ENCODE results near the gene CELA3B. TPM values are rescaled to one million over a fixed set of nuclear protein-coding genes. Genes with fewer than 3 reads are reported as not detected.
"Not testable (repeated sequence)": the region's sequence is repeated elsewhere in the genome, so short reads cannot be mapped to it uniquely, and the experiment has no call there.

The CELA3B gene
- total and polyA plus RNA-seq, 7 donors: 0.20 to 6.9 (median 6.0) TPM; not detected in 4

- H3K27ac ChIP-seq: peak overlapping the region in 2 of 4 donors; percentile 77 to 81
- WGBS, 2 donors: 86 to 88% methylated on average over 3 of the region's 3 CpGs
- peaks cover 0 to 42% (median 24%) of the 10 kb centered on the region in 4 donors for H3K4me1 ChIP-seq
- no peaks in the 10 kb centered on the region for H3K27me3 ChIP-seq
- H3K36me3 ChIP-seq: no peaks in the 10 kb centered on the region
- TF ChIP-seq POLR2AphosphoS5 (IDR thresholded peaks at IDR 0.05) (no peak), CTCF (IDR thresholded peaks at IDR 0.05) (no peak), EP300 (IDR thresholded peaks at IDR 0.05) (no peak), POLR2A (IDR thresholded peaks at IDR 0.05) (no peak)
- no peak overlapping the region for H3K4me3 ChIP-seq
- intact Hi-C loops (cut with DNase I): loop anchor here (2.0 kb wide), 1 partner anchor 22 kb away; the partner anchor contains the start of gene CDC42
- no peaks in the 10 kb centered on the region for H3K9me3 ChIP-seq
- DNase-seq: no peak
Measured at GRCh38 chr1:22030473-22030872, 53.7 kb downstream of the CELA3B start.

GRCh38 chr1:22031214-22031962 lies 54.6 kb downstream of the CELA3B start:
- H3K27ac ChIP-seq: peak overlapping the region; percentile 18 to 81 (median 68)
- no peaks in the 10 kb centered on the region for H3K27me3 ChIP-seq
- H3K36me3 ChIP-seq: no peaks in the 10 kb centered on the region
- intact Hi-C loops (cut with DNase I): loop anchor here (2.0 kb wide), 1 partner anchor 21 kb away; the partner anchor contains the start of gene CDC42
- H3K9me3 ChIP-seq: no peaks in the 10 kb centered on the region
- H3K4me1 ChIP-seq: peaks cover 0 to 39% (median 20%) of the 10 kb centered on the region in 4 donors
- 37 to 52% methylated on average over 8 of the region's 8 CpGs for WGBS, 2 donors
- TF ChIP-seq POLR2AphosphoS5 (IDR thresholded peaks at IDR 0.05): peak; percentile 89 to 97 (median 95)
- TF ChIP-seq POLR2A (IDR thresholded peaks at IDR 0.05): no peak
- TF ChIP-seq EP300 (IDR thresholded peaks at IDR 0.05): peak in 2 of 4 donors; percentile 68 to 84
- DNase-seq: peak; percentile 89
- H3K4me3 ChIP-seq: no peak overlapping the region

- 76 to 93% methylated on average over 5 of the region's 5 CpGs for WGBS, 2 donors
- H3K9me3 ChIP-seq; H3K27me3 ChIP-seq; H3K27ac ChIP-seq; intact Hi-C loops (cut with DNase I); H3K4me3 ChIP-seq; DNase-seq; H3K36me3 ChIP-seq: not testable (repeated sequence)
- H3K4me1 ChIP-seq: peaks cover 0 to 38% (median 20%) of the 10 kb centered on the region in 4 donors
Measured at GRCh38 chr1:22034834-22035233, 58.0 kb downstream of the CELA3B start.

- Histone ChIP-seq H3K9me3 (no peaks in the 10 kb centered on the region), H3K27me3 (no peaks in the 10 kb centered on the region), H3K4me1 (peaks cover 0 to 13% (median 7%) of the 10 kb centered on the region in 4 donors), H3K4me3 (no peak overlapping the region), H3K36me3 (no peaks in the 10 kb centered on the region), H3K27ac (no peak overlapping the region)
- no peak for DNase-seq
- TF ChIP-seq POLR2AphosphoS5 (IDR thresholded peaks at IDR 0.05): no peak
- intact Hi-C loops (cut with DNase I): no loop called here
- WGBS, 2 donors: 85 to 87% methylated on average over 7 of the region's 7 CpGs
Measured at GRCh38 chr1:22037520-22037919, 60.7 kb downstream of the CELA3B start.

GRCh38 chr1:22038036-22038435 lies 61.2 kb downstream of the CELA3B start:
- Histone ChIP-seq H3K36me3 (no peaks in the 10 kb centered on the region), H3K4me3 (no peak overlapping the region), H3K27me3 (no peaks in the 10 kb centered on the region), H3K9me3 (no peaks in the 10 kb centered on the region), H3K4me1 (peaks cover 0 to 9% (median 4%) of the 10 kb centered on the region in 4 donors), H3K27ac (no peak overlapping the region)
- WGBS, 2 donors: 92 to 94% methylated on average over 5 of the region's 5 CpGs
- intact Hi-C loops (cut with DNase I): no loop called here
- DNase-seq: no peak
- TF ChIP-seq CTCF (IDR thresholded peaks at IDR 0.05): no peak
- TF ChIP-seq POLR2A (IDR thresholded peaks at IDR 0.05): no peak
- no peak for TF ChIP-seq EP300 (IDR thresholded peaks at IDR 0.05)
- TF ChIP-seq POLR2AphosphoS5 (IDR thresholded peaks at IDR 0.05): no peak

Small RNA genes within 50 kb of the gene (small RNA-seq; reads per million reads assigned to genes)
- gene RN7SL186P: 0 reads per million in 3 donors
- 0 reads per million in 3 donors for gene RN7SL386P
- gene RNU6-1022P: 0 reads per million in 3 donors
- gene RNU6-776P: 0 reads per million in 3 donors

Other genes with a start within 250 kb of the CELA3B start
- 10 to 100 TPM; 47.1 to 77.0 (median 50.5) TPM for gene USP48, start 193.9 kb upstream of the CELA3B start, total RNA-seq
- gene USP48, start 193.9 kb upstream of the CELA3B start, polyA plus RNA-seq: 10 to 100 TPM; 12.6 to 22.2 (median 16.0) TPM
- gene LDLRAD2, start 164.8 kb upstream of the CELA3B start, total RNA-seq: 1 to 10 TPM in 1 of 4 donors, under 1 TPM in 1, not detected in 2; under 0.01 to 1.4 TPM
- 1 to 10 TPM in 1 of 3 donors, under 1 TPM in 2; under 0.01 to 1.1 (median 0.23) TPM for gene LDLRAD2, start 164.8 kb upstream of the CELA3B start, polyA plus RNA-seq
- 100 to 1,000 TPM in 3 of 4 donors, 10 to 100 TPM in 1; 66.3 to 761 (median 213) TPM for gene HSPG2, start 39.7 kb upstream of the CELA3B start, total RNA-seq
- gene HSPG2, start 39.7 kb upstream of the CELA3B start, polyA plus RNA-seq: 100 to 1,000 TPM in 1 of 3 donors, 10 to 100 TPM in 1, 1 to 10 TPM in 1; 6.0 to 104 (median 10.4) TPM
- gene CELA3A, start 24.6 kb downstream of the CELA3B start, total RNA-seq: not detected
- 10 to 100 TPM in 1 of 3 donors, 1 to 10 TPM in 1, under 1 TPM in 1; 0.54 to 13.8 (median 6.0) TPM for gene CELA3A, start 24.6 kb downstream of the CELA3B start, polyA plus RNA-seq
- gene CDC42, start 75.7 kb downstream of the CELA3B start, total RNA-seq: 100 to 1,000 TPM; 173 to 253 (median 224) TPM
- gene CDC42, start 75.7 kb downstream of the CELA3B start, polyA plus RNA-seq: 100 to 1,000 TPM; 202 to 375 (median 294) TPM
- under 1 TPM; 0.14 to 0.36 (median 0.22) TPM for gene WNT4, start 166.1 kb downstream of the CELA3B start, total RNA-seq
- gene WNT4, start 166.1 kb downstream of the CELA3B start, polyA plus RNA-seq: 1 to 10 TPM in 1 of 3 donors, under 1 TPM in 2; 0.60 to 1.2 (median 0.92) TPM

All from sigmoid colon (tissue), 7 donors.